ENCODE data around the gene EFCAB6. TPM values are rescaled to one million over a fixed set of nuclear protein-coding genes. Genes with fewer than 3 reads are reported as not detected.

Gene EFCAB6
- polyA plus RNA-seq, 3 donors = 0.76 to 0.98 TPM; not detected in 1

DNA sequence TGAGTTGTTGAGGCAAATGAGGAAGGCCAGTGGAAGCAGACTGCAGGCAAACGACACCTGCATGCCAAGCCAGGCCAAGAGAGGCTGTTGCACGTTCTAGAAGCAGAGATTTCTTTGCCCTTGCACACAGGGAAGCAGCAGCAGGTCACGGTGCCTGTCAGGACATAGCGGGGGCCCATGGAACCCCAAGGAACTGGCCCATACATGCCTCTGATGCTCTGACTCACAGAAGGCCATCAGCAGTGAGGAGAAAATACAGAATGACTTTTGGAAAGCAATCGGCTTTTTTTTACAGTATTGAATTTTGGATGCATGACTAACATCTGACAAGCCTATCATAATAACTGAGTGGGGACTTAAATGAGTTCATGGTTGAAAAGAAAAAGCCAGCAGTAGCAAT, 276.4 kb downstream of the EFCAB6 start:
- no peak overlapping the region for H3K27ac ChIP-seq (ENCODE audit: low read depth, low read length)
- 77 to 80% (median 78%) methylated on average over 5 of the region's 5 CpGs for WGBS, 3 donors

DNA sequence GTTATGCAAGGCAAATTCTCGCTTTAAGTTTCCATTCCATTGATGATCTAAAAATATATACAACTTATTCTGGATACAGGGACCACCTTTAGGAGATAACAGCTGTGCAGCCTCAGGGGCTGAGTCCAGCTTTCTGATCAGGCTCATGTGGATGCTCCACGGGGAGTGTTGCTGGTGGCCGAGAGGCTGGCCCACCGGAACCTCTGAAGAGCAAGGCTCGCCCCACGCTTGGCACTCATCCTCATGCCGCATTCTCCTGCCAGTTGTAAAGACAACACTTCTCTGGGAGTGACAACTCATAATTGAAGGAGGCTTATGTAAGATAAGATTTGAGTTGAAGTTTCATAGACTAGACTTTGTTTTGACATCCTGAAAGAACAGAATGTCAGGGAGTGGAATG, 276.8 kb downstream of the EFCAB6 start:
- no peak overlapping the region for H3K27ac ChIP-seq (ENCODE audit: low read depth, low read length)
- WGBS, 3 donors = 90 to 93% (median 91%) methylated on average over 7 of the region's 7 CpGs

DNA sequence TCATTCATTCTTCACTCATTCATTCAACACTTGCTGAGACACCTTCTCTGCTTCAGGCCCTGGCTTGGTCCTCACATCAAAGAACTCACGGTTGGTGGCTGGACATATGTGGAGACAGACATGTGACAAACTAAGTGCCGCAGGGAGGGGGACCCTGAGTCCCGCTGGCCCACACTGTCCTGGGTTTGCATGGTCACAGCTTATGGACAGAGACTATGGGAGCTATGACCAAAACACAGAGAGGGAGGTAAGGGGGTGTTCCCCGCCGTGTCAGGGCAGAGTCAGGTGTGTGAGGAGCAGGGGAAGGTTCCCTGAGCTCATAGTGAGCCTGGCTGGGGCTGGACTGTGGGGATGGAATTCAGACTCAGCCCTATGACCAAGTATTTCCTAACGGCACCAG, 277.2 kb downstream of the EFCAB6 start:
- 87 to 93% (median 89%) methylated on average over 6 of the region's 6 CpGs for WGBS, 3 donors
- H3K27ac ChIP-seq (ENCODE audit: low read depth, low read length) = no peak overlapping the region

DNA sequence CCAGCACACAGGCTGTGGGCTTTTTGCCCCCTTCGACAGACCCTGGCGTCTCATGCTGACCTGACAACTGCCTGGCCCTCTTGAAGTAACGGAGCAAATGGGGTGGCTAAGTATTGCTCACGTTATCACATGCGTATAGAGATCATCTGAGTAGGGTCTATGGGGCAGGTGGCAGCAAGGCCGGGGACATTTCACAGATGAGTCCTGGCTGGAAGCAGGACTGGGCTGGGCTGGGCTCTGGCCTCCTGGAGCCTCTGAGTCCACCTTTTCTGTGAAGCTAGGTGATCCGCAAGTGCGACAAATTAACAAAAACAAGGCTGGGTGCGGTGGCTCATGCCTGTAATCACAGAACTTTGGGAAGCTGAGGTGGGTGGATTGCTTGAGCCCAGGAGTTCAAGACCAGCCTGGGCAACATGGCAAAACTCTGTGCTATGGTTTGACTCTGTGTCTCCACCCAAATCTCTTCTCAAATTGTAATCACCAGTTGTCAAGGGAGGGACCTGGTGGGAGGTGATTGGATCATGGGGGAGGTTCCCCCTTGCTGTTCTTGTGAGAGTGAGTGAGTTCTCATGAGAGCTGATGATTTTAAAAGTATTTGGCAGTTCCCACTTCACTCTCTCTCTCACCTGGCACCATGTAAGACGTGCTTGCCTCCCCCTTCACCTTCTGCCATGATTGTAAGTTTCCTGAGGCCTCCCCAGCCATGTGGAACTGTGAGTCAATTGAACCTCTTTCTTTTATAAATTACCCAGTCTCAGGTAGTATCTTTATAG, 278.3 kb downstream of the EFCAB6 start:
- 89 to 95% (median 92%) methylated on average over 10 of the region's 10 CpGs for WGBS, 3 donors

DNA sequence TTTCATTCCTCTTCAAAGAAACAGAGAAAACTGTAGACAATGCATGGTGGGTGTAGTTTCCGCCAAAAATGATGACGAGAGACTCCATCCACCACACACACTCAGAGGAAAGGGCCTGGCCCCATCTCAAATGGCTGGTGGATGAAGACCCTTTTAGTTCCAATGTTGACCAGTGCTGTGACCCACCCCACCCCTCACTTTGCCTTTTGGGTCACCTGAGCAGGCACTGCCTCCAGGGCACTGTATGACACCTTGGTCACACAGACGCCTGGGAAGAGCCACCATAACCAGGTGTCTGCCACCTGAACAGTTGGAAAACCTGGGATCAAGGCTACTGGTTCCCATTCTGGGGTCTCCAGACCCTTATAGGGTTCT, 279.0 kb downstream of the EFCAB6 start:
- 79 to 94% (median 88%) methylated on average over 3 of the region's 3 CpGs for WGBS, 3 donors

More for the DNA sequence above, 278.3 kb downstream of the EFCAB6 start:
- no peak overlapping the region for H3K27ac ChIP-seq (ENCODE audit: low read depth, low read length)

DNA sequence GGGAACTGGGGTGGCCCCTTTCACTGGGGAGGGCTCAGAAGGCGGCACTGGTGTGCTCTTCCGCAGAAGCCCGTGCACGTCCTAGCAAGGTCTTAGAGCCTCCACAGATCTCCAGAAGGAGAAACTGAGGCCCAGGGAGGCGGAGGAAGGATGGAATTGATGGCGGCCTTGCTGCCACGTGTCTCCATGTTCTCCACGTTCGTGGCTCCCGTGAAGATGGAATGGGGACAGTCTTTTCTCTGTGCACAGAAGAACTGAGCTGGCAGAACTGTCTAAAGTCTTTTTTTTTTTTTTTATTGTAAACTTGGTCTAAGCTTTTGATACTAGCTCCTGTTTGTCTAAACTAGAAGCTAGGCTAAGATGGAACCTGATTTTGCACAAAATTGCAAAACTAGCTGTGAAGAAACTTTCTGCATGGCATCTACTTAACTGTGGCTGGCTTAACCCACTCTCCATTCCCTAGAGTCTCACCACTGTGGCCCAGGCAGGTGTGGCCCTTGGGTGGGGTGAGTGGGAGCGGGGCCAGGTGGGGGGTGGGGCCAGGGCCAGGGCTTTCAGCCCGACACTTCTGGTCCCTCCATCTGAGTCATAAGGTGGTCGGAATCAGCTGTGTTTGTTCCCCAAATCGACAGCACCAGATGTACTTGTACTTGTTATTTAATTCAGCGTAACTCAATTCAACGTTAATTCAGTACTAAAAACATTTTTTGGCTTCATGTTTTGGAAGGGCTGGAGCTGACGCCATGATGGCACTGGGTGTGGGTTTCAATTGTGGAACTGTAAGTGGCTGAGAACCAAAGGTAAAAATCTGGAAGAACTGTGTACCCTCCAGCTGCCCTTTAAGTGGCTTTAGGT, 279.6 kb downstream of the EFCAB6 start:
- WGBS, 3 donors = 85 to 90% (median 86%) methylated on average over 17 of the region's 17 CpGs
- H3K27ac ChIP-seq (ENCODE audit: low read depth, low read length) = no peak overlapping the region

More for the DNA sequence above, 279.0 kb downstream of the EFCAB6 start:
- H3K27ac ChIP-seq (ENCODE audit: low read depth, low read length) = no peak overlapping the region

DNA sequence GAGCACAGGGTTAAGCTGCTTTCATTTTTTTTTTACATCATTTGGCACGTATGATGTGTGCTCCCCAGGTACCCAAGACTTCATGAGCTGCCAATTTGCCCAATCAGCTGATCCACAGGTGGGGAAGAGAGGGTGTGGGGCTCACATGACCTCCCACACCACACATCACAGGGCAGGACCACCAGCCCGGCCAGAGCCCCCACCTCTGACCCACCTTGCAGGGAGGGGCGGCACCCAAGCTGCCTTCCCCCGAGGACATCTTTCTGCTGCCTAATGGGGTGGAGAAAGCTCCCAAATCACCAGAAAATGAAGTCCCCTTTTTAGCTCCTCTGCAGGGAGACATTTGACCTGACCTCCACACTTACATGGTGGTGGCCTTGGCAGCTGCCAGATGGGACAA, 280.5 kb downstream of the EFCAB6 start:
- WGBS, 3 donors = 60 to 69% (median 65%) methylated on average over 4 of the region's 4 CpGs
- H3K27ac ChIP-seq (ENCODE audit: low read depth, low read length) = no peak overlapping the region

DNA sequence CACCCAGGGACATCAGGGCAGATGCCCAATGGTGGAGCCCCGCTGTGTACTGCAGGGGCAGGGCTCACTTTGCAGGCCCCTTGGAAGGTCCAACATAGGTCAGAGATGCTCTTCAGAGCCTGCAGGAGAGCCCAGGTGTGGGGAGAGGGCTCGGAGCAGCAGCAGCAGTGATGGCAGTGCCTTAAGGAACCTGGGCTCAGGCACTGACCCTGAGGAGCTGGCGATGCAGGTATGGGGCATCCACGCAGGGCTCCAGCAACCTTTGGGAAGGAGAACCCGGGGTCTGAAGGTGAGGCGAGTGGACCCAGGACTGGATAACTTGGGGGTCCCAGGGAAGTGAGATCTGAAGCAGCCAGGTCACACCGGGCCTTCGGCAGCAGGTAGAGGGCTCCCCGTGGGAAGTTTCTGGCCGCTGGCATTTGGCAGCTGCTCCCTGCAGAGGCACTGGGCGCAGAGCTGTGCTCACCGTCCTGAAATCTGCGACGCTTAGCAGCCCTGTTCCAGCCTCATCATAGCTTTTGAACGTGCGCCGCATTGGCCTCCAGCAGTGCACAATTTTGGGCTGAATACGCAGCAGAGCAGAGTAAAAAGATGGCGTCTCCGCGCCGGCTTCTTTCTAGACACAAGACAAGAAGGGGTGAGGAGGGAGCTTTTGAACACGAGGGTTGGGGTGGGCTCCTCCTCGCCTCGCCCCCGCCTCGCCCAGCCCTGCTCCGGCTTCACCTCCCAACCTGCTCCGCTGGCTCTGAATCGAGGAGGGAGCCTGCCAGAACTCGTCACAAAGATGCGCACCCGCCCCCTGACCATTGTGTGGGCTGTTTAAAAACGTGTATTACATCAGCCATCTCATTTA, 281.5 kb downstream of the EFCAB6 start:
- H3K27ac ChIP-seq (ENCODE audit: low read depth, low read length) = no peak overlapping the region
- WGBS, 3 donors = 83 to 86% (median 84%) methylated on average over 33 to 34 of the region's 34 CpGs

DNA sequence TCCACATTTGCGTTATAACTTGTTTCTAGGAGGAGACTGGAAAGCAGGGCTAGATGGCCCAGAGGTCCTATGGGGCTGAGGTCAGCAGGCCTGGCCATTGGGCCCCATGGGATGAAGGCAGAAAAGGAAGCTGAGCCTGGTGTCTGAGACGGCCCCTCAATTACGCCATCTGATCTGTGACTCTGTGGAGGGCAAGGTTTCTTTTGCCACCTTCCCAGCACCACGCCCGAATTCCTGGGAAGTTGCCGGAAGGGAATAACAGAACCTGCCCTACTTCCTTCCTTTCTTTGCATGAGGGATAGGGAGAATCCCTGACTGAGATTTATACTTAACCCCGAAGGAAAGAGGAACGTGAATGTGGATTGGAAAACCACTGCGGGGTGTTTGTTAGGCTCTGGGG, 282.2 kb downstream of the EFCAB6 start:
- no peak overlapping the region for H3K27ac ChIP-seq (ENCODE audit: low read depth, low read length)
- 61 to 80% (median 61%) methylated on average over 9 of the region's 9 CpGs for WGBS, 3 donors

DNA sequence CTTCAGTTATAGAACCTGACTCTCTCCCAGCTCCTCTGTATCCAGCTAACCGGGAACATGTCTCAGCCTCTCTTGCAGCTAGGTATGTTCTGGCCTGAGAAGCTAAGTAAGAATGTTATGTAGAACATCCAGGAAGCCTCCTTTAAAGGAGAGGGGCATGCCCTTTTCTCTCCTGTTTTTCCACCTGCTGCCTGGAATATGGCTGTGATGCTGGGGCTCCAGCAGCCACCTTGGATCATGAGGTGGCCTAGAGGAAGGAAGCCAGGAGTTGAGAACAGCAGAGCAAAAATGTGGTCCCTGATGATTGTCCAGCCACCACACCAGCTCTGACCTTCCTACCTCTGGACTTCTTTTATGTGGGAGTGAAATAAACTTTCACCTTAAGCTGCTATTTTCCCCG, 282.6 kb downstream of the EFCAB6 start:
- WGBS, 3 donors = 94 to 98% (median 97%) methylated on average over 2 of the region's 2 CpGs
- H3K27ac ChIP-seq (ENCODE audit: low read depth, low read length) = no peak overlapping the region

DNA sequence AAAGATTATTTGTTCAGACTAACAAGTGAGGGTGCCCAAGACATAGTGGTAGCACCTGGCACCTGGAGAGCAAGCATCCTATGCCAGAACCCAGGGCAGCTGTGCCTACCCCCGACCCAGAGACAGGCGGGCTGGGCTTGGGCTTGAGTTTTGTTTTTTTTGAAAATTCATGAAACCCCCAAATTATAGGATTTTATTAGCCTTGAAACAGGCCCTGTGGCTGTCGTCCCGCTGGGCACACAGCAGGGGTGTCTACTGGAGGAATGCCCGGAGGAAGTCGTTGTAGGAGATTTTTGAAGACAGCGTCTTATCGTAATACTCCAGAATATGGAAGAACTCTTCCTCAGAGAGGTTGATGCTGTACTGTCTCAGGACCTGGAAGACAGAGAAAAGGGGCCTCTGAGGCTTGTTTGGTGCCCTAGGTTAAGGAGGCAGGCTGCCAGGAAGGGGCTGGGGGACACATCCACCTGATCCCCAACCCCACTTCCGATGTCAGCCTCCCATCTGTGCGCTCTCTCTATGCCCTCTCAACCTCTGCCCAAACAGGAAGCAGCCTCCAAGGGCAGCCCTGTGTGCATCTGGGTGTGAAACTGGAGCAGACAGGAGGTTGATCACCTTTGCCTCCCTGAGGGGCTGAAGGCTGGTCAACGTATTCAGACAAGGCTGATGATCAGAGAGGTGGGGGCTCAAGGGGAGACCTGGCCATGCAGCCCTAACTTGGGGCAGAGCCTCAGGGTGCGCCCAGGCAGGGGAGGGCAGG, 283.3 kb downstream of the EFCAB6 start:
- WGBS, 3 donors = 53 to 74% (median 64%) methylated on average over 12 of the region's 12 CpGs
- H3K27ac ChIP-seq (ENCODE audit: low read depth, low read length) = no peak overlapping the region

DNA sequence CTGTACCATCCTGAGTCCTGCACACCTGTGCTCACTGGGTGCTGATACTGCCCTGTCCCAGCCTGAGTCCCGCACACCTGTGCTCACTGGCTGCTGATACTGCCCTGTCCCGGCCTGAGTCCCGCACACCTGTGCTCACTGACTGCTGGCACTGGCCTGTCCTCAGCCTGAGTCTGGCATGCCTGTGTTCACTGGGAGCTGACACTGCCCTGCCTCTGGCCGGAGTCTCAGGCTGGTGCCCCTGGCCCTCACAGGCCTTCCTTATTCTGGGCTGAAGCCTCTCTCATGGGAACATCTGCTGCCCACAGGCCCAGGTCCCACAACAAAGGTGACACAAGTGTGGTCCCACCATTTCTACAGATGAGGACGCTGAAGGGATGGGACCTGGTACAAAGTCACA, 285.2 kb downstream of the EFCAB6 start:
- WGBS, 3 donors = 70 to 89% (median 82%) methylated on average over 5 of the region's 5 CpGs
- no peak overlapping the region for H3K27ac ChIP-seq (ENCODE audit: low read depth, low read length)

DNA sequence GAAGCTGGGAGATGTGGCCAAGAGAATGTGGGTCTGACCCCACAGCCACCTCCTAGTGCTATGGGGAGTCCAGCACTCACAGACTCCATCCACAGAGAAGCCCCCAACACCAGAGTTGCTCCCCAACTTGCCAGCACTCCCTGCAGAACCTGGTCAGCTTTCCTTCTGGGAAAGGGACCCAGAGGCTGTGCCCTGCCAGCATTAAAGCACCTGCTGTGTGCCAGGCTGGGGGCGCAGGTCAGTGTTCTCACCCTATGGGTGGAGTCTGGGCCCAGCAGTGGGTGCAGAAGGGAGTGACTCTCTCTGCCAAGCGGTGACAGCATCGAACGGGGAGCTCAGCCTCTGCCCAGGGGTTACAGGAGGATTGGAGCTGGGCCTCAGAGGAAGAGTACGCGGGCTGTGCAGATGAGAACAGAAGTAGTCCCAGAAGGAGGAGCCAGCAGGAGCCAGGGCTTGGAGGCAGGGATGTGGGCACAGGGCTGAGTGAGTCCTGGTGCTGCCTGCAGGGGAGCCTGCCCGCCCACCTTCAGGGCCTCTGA, 285.9 kb downstream of the EFCAB6 start:
- no peak overlapping the region for H3K27ac ChIP-seq (ENCODE audit: low read depth, low read length)
- 82 to 89% (median 83%) methylated on average over 7 of the region's 7 CpGs for WGBS, 3 donors

DNA sequence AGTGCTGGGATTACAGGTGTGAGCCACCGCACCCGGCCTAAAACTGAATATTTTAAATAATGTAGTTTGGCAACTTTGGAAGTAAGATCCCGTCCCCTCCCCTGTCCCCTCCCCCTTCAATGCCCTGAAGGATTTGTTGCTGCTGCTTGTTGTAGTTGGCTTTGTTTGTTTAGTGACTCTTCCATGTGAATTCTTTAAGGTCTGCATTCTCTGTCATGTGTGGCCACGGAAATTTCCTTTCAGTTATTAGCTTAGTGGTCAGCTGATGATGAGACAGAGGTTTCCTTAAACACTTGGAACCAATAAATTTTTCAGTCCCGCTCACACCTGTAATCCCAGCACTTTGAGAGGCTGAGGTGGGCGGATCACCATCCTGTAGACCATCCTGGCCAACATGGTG, 290.4 kb downstream of the EFCAB6 start:
- WGBS, 3 donors = 74 to 83% (median 79%) methylated on average over 6 of the region's 6 CpGs

DNA sequence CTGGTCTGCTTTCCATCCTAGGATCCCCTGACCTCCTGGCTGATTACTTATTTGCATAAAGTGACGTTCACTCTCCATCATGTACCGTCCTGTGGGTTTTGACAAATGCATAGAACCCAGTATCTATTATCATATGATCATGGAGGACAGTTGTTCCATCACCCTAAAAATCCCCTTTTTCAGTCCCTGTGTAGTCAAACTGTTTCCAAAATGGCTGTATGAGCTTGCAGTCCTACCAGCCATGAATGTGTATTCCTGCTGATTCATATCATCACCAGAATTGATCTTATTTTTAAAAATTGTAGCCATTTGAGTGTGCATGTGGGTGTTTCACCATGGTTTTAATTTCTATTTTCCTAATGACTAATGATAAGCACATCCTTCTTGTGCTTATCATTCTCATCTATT, 291.5 kb downstream of the EFCAB6 start:
- WGBS, 3 donors = 42 to 63% (median 48%) methylated on average over 2 of the region's 2 CpGs
- H3K27ac ChIP-seq (ENCODE audit: low read depth, low read length) = no peak overlapping the region

More for the DNA sequence above, 290.4 kb downstream of the EFCAB6 start:
- H3K27ac ChIP-seq (ENCODE audit: low read depth, low read length) = no peak overlapping the region

DNA sequence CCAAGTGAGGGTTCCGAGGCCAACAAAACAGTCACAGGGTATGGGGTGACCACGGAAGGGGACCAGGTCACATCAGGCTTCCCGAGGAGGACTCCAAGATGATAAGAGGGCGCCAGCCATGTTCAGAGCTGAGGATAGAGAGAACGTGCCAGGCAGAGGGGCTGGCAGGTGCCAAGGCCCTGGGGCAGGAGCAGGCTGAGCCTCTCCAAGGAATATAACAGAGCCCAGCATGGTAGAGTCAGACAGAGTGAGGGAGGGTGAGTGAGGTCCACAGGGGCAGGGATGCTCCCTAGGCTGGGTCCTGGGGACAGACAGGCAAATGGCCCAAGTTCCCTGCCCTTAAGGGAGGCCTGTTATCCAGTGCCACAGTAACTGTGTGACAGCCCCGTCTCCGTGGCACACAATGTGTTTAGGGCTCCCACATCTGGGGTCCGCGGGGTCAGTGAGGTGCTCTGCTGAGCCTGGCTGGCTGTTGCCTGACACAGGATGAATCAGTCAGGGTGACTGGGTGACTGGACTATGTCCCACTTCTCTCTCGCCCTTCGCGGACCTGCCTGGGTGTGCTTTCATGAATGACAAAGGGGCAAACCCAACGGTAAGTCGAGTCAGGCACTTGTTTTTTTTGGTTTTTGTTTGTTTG, 295.0 kb downstream of the EFCAB6 start:
- H3K27ac ChIP-seq (ENCODE audit: low read depth, low read length) = no peak overlapping the region
- WGBS, 3 donors = 86 to 90% (median 88%) methylated on average over 14 of the region's 14 CpGs

DNA sequence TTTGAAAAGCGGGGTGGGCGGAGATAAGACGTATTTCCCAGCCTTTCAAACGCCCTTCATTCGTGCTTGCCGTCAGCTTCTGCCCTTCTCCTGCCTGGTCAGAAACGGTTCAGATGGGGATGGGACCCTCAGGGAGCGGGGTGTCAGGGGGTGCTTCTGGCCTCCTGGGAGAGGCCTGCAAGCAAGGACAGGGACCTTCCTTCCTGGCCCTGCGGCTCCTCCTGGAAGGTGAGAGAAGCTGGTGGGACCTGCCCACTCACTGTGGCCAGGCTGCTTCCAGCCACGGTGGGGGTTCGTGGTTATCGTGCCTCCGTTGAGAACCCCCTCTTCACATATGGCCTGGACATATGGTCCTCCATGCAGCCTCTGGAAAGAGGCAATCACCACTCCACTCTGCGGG, 295.7 kb downstream of the EFCAB6 start:
- H3K27ac ChIP-seq (ENCODE audit: low read depth, low read length) = no peak overlapping the region
- 54 to 83% (median 81%) methylated on average over 14 of the region's 14 CpGs for WGBS, 3 donors

Measured in adipose tissue (tissue), 3 donors.